SK-N-MC (cell line): ENCODE results near the gene DNAH9.

Experiments used
- EZH2 ChIP-seq: fragments of 200-600 bp; sonication (generic); IDR thresholded peaks from one replicate; pipeline ENCODE4 v1.6.1; 2017; ENCODE audit warnings: antibody characterized with exemption
- POLR2AphosphoS5 ChIP-seq: IDR thresholded peaks from 2 replicates; pipeline ENCODE4 v1.6.1; 2012; ENCODE audit warnings: mild to moderate bottlenecking, low read depth, low read length, borderline replicate concordance

DNA sequence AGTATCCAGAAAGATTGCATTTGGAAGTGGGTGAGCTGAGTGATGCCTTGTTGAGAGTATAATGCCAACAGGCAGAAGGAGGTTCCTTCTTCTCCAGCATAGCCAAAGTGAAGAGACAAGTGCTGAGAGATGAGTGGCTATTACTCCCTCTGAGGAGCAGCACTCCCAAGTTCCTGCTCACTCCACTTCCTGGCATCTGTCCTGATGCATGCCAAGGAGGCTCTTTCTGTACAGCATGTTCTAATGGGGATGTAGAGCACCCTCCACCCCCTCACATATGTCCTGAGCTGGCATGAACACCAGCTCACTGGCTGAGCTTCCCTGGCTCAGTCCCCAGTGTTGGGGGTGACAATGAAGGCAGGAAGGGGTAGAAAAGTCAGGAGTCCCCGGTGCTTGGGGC is 44.2 kb upstream of the DNAH9 start:
- TF ChIP-seq POLR2AphosphoS5 (no peak), EZH2 (no peak)
